Measurements from ENCODE around the gene PNCK.

DNA sequence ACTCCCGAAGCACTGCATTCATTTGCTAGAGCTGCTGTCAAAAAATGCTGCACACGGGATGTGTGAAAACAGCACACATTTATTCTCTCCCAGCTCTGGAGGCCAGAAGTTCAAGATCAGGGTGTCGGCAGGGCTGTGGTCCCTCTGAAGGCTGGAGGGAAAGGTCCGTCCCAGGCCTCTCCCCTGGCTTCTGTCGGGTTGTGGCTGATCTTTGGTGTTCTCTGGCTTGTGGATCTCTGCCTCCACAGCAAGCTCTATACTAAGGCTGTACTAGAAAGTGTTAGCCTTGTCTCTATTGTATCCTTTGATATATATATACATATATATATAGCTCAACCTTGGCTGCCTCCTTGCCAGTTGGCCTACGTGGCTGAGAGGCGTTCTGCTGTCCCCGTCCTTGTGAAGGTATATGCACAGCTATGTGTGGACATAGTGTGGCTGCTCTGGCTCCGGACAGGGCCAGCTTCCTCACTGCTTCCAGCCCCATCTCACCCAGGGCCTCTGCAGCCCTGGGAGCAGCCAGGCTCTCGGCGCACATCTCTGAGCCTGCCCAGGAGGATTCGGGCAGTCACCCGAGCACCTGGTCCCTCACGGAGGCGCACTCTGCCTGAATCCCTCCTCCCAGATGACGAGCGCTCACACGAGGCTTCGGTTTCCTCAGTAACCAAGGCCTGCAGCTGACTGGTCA, 41.6 kb downstream of the PNCK start:
- no peak for TF ChIP-seq ZFP3 (CRISPR knock-in tag; IDR thresholded peaks at IDR 0.05)
- TF ChIP-seq, protein P1, sequence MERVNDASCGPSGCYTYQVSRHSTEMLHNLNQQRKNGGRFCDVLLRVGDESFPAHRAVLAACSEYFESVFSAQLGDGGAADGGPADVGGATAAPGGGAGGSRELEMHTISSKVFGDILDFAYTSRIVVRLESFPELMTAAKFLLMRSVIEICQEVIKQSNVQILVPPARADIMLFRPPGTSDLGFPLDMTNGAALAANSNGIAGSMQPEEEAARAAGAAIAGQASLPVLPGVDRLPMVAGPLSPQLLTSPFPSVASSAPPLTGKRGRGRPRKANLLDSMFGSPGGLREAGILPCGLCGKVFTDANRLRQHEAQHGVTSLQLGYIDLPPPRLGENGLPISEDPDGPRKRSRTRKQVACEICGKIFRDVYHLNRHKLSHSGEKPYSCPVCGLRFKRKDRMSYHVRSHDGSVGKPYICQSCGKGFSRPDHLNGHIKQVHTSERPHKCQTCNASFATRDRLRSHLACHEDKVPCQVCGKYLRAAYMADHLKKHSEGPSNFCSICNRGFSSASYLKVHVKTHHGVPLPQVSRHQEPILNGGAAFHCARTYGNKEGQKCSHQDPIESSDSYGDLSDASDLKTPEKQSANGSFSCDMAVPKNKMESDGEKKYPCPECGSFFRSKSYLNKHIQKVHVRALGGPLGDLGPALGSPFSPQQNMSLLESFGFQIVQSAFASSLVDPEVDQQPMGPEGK (CRISPR knock-in tag; IDR thresholded peaks at IDR 0.05; ENCODE audit: borderline replicate concordance) = no peak
- TF ChIP-seq, protein P2, sequence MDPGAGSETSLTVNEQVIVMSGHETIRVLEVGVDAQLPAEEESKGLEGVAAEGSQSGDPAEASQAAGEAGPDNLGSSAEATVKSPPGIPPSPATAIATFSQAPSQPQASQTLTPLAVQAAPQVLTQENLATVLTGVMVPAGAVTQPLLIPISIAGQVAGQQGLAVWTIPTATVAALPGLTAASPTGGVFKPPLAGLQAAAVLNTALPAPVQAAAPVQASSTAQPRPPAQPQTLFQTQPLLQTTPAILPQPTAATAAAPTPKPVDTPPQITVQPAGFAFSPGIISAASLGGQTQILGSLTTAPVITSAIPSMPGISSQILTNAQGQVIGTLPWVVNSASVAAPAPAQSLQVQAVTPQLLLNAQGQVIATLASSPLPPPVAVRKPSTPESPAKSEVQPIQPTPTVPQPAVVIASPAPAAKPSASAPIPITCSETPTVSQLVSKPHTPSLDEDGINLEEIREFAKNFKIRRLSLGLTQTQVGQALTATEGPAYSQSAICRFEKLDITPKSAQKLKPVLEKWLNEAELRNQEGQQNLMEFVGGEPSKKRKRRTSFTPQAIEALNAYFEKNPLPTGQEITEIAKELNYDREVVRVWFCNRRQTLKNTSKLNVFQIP (CRISPR knock-in tag; IDR thresholded peaks at IDR 0.05; ENCODE audit: borderline replicate concordance, low read depth) = no peak
- TF ChIP-seq ZNF8 (CRISPR knock-in tag; IDR thresholded peaks at IDR 0.05) = no peak
- no peak for TF ChIP-seq BACH2 (CRISPR knock-in tag; IDR thresholded peaks at IDR 0.05; ENCODE audit: borderline replicate concordance)
- TF ChIP-seq TCF4 (CRISPR knock-in tag; IDR thresholded peaks at IDR 0.05; ENCODE audit: borderline replicate concordance) = no peak
- TF ChIP-seq RARB (CRISPR knock-in tag; IDR thresholded peaks at IDR 0.05) = no peak
- TF ChIP-seq ISL1 (CRISPR knock-in tag; IDR thresholded peaks at IDR 0.05) = no peak
- no peak for TF ChIP-seq ARNTL (CRISPR knock-in tag; IDR thresholded peaks at IDR 0.05; ENCODE audit: borderline replicate concordance, low read depth)
- TF ChIP-seq ZFP30 (CRISPR knock-in tag; IDR thresholded peaks at IDR 0.05) = no peak
- no peak for TF ChIP-seq ESRRG (CRISPR knock-in tag; IDR thresholded peaks at IDR 0.05)
- TF ChIP-seq, protein P3, sequence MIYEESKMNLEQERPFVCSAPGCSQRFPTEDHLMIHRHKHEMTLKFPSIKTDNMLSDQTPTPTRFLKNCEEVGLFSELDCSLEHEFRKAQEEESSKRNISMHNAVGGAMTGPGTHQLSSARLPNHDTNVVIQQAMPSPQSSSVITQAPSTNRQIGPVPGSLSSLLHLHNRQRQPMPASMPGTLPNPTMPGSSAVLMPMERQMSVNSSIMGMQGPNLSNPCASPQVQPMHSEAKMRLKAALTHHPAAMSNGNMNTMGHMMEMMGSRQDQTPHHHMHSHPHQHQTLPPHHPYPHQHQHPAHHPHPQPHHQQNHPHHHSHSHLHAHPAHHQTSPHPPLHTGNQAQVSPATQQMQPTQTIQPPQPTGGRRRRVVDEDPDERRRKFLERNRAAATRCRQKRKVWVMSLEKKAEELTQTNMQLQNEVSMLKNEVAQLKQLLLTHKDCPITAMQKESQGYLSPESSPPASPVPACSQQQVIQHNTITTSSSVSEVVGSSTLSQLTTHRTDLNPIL (CRISPR knock-in tag; IDR thresholded peaks at IDR 0.05; ENCODE audit: low read depth) = no peak
- no peak for TF ChIP-seq ZC3H10 (CRISPR knock-in tag; IDR thresholded peaks at IDR 0.05)
- TF ChIP-seq TOX (CRISPR knock-in tag; IDR thresholded peaks at IDR 0.05; ENCODE audit: borderline replicate concordance) = no peak
